IMR-90 (cell line): ENCODE measurements around the gene PKP4. TPM values are rescaled to one million over a fixed set of nuclear protein-coding genes. Genes with fewer than 3 reads are reported as not detected.

Experiments used
- ATAC-seq: fragments of 200-7000 bp; cut with Tn5 transposase; 2 replicates; pipeline ENCODE4 v1.9.1; 2020; ENCODE audit warnings: low read depth, mild to moderate bottlenecking, moderate library complexity
- BruUV-seq: library from RNA; stranded (reverse); fragments of 400-500 nt; replicated peaks from 2 replicates; lab custom pipeline; 2021; lab: Mats Ljungman, UMichigan
- CTCF ChIA-PET: fragments of 300-600 bp; formaldehyde crosslinking; extraction: SDS; loops from one replicate; lab custom pipeline; 2021; ENCODE audit warnings: antibody characterized with exemption; lab: Yijun Ruan, JAX
- POLR2A ChIA-PET: fragments of 300-600 bp; sonication (Branson Sonifier 250); formaldehyde crosslinking; loops from one replicate; lab custom pipeline; 2022; ENCODE audit warnings: antibody characterized with exemption; ENCODE audit not compliant: unreplicated experiment; lab: Charles Lee
- DNase-seq: peaks from one replicate; pipeline ENCODE4 v3.0.0; 2013
- H2AFZ ChIP-seq: replicated peaks from 2 replicates; pipeline ENCODE3; 2013; ENCODE audit warnings: low read length, mild to moderate bottlenecking; ENCODE audit not compliant: poor library complexity
- H2AK5ac ChIP-seq: 2 replicates; pipeline ENCODE4 v1.6.1; 2013; ENCODE audit warnings: low read depth, low read length, inconsistent platforms
- H2AK9ac ChIP-seq: replicated peaks from 2 replicates; pipeline ENCODE3; 2013; ENCODE audit warnings: mild to moderate bottlenecking, low read depth, low read length, moderate library complexity; ENCODE audit not compliant: poor library complexity
- H2BK120ac ChIP-seq: 2 replicates; pipeline ENCODE4 v1.6.1; 2013; ENCODE audit warnings: low read depth, low read length, inconsistent platforms
- H2BK15ac ChIP-seq: 3 replicates; pipeline ENCODE4 v1.6.1; 2013; ENCODE audit warnings: low read depth, low read length, inconsistent platforms
- H2BK20ac ChIP-seq: 2 replicates; pipeline ENCODE4 v1.6.1; 2013; ENCODE audit warnings: low read depth, mild to moderate bottlenecking, inconsistent platforms, low read length, moderate library complexity
- H2BK5ac ChIP-seq: 2 replicates; pipeline ENCODE4 v1.6.1; 2013; ENCODE audit warnings: mild to moderate bottlenecking, low read depth, low read length, inconsistent platforms; ENCODE audit not compliant: poor library complexity, severe bottlenecking
- H3K14ac ChIP-seq: replicated peaks from 2 replicates; pipeline ENCODE4 v1.6.1; 2013; ENCODE audit warnings: low read depth, low read length, inconsistent platforms
- H3K18ac ChIP-seq: 2 replicates; pipeline ENCODE4 v1.6.1; 2013; ENCODE audit warnings: low read depth, low read length, control low read depth
- H3K23ac ChIP-seq: 2 replicates; pipeline ENCODE4 v1.6.1; 2013; ENCODE audit warnings: low read depth, low read length, inconsistent platforms
- H3K27ac ChIP-seq: 2 replicates; pipeline ENCODE4 v1.5.1; 2013; ENCODE audit warnings: mild to moderate bottlenecking, control low read depth, low read length; ENCODE audit not compliant: insufficient read depth
- H3K27me3 ChIP-seq: 2 replicates; pipeline ENCODE4 v1.6.1; 2013; ENCODE audit warnings: low read length; ENCODE audit not compliant: control insufficient read depth, insufficient read depth
- H3K36me3 ChIP-seq: 2 replicates; pipeline ENCODE4 v1.6.1; 2013; ENCODE audit warnings: low read length, mixed read lengths; ENCODE audit not compliant: control insufficient read depth, insufficient read depth
- H3K4ac ChIP-seq: 2 replicates; pipeline ENCODE4 v1.6.1; 2013; ENCODE audit warnings: low read depth, low read length, inconsistent platforms
- H3K4me1 ChIP-seq: 2 replicates; pipeline ENCODE4 v1.6.1; 2013; ENCODE audit warnings: low read length, mixed read lengths; ENCODE audit not compliant: control insufficient read depth, insufficient read depth
- H3K4me2 ChIP-seq: 2 replicates; pipeline ENCODE4 v1.6.1; 2013; ENCODE audit warnings: low read depth, mild to moderate bottlenecking, control low read depth, low read length, moderate library complexity
- H3K4me3 ChIP-seq: 2 replicates; pipeline ENCODE4 v1.5.1; 2013; ENCODE audit warnings: low read depth, mild to moderate bottlenecking, control low read depth, low read length, moderate library complexity; ENCODE audit not compliant: insufficient read depth
- H3K56ac ChIP-seq: 2 replicates; pipeline ENCODE4 v1.6.1; 2013; ENCODE audit warnings: low read length, inconsistent platforms; ENCODE audit not compliant: insufficient read depth; ENCODE audit errors: extremely low read depth
- H3K79me1 ChIP-seq, 2 experiments: 2 replicates each; pipeline ENCODE4 v1.6.1; 2013; ENCODE audit warnings: low read length in 2 of 2, inconsistent platforms in 1 of 2, low read depth in 1 of 2
- H3K9ac ChIP-seq: 2 replicates; pipeline ENCODE4 v1.6.1; 2013; ENCODE audit warnings: low read depth, low read length, control low read depth
- H3K9me1 ChIP-seq: 2 replicates; pipeline ENCODE4 v1.6.1; 2013; ENCODE audit warnings: low read length, inconsistent platforms; ENCODE audit not compliant: insufficient read depth
- H3K9me3 ChIP-seq: 2 replicates; pipeline ENCODE4 v1.6.1; 2013; ENCODE audit warnings: low read length; ENCODE audit not compliant: control insufficient read depth, insufficient read depth
- H4K20me1 ChIP-seq: 2 replicates; pipeline ENCODE4 v1.6.1; 2013; ENCODE audit warnings: low read length, inconsistent platforms; ENCODE audit not compliant: insufficient read depth
- H4K5ac ChIP-seq: 2 replicates; pipeline ENCODE4 v1.6.1; 2013; ENCODE audit warnings: mild to moderate bottlenecking, low read depth, low read length, control low read depth
- H4K8ac ChIP-seq, 2 experiments: 2 replicates each; pipeline ENCODE4 v1.6.1; 2013; ENCODE audit warnings: low read depth in 2 of 2, low read length in 2 of 2, control low read depth in 1 of 2, inconsistent platforms in 1 of 2
- H4K91ac ChIP-seq: 2 replicates; pipeline ENCODE4 v1.6.1; 2013; ENCODE audit warnings: low read depth, low read length, inconsistent platforms; ENCODE audit not compliant: insufficient read depth
- MAFK ChIP-seq: IDR thresholded peaks from 2 replicates; pipeline ENCODE4 v1.6.1; 2012; ENCODE audit warnings: low read depth, low read length, improper control_type of control experiment
- POLR2A ChIP-seq: IDR thresholded peaks from 2 replicates; pipeline ENCODE4 v1.6.1; 2012; ENCODE audit warnings: mild to moderate bottlenecking, low read depth, low read length
- WGBS, 2 experiments: methylation state at CpG; one replicate each; pipeline versions ENCODE4 v1.1.5 to v1.1.7; 2013; ENCODE audit warnings: missing lambda C conversion rate in 2 of 2; ENCODE audit not compliant: insufficient read length in 1 of 2; ENCODE audit errors: extremely low coverage in 2 of 2; 5-methylcytosine and 5-hydroxymethylcytosine counted together
- dilution Hi-C: fragments of 300-500 bp; cut with HindIII; formaldehyde crosslinking; loops from one replicate; pipeline ENCODE4 v1.14.3; 2018; ENCODE audit warnings: low sequenced_read_pairs; ENCODE audit not compliant: unreplicated experiment
- in situ Hi-C: fragments of 300-500 bp; cut with MboI; formaldehyde crosslinking; loops from 3 replicates; pipeline ENCODE4 v1.14.3; 2019; ENCODE audit warnings: low sequenced_read_pairs, inconsistent platforms, mixed read lengths
- intact Hi-C: fragments of 100-400 bp; cut with micrococcal nuclease; formaldehyde crosslinking; loops from 2 replicates; pipeline ENCODE4 v1.10.0; 2022
- polyA plus RNA-seq, 3 experiments: library from polyadenylated mRNA; depleted of rRNA; stranded (reverse); fragments of >200 nt; gene quantifications; 2 replicates each; pipeline ENCODE4 v1.2.3, GENCODE V29; 2012; ENCODE audit warnings: low replicate concordance in 1 of 3
- total RNA-seq: library from RNA; depleted of rRNA; stranded (reverse); fragments of >200 nt; gene quantifications from 2 replicates; pipeline ENCODE4 v1.2.3, GENCODE V29; 2012

PKP4 gene
- total and polyA plus RNA-seq, 2 of the 4 experiments (the other 2 are of a cell fraction): 20.1 to 37.8 TPM

GRCh38 chr2:158578703-158579330 is 122.1 kb downstream of the PKP4 start:
- DNase-seq (no peak), ATAC-seq (no peak)
- in situ Hi-C loops (no loop called here), intact Hi-C loops (no loop called here), dilution Hi-C loops (no loop called here)
- Histone ChIP-seq H2AK5ac (no peak overlapping the region), H3K14ac (no peak overlapping the region), H4K8ac (no peak overlapping the region), H3K9me3 (no peaks in the 10 kb centered on the region), H3K9ac (no peak overlapping the region), H3K4me2 (no peak overlapping the region), H3K36me3 (0 out of 2 replicates have a peak, but pooled peaks cover 3% of the 10 kb centered on the region), H3K9me1 (peaks cover 10% of the 10 kb centered on the region; the same call in 1 of the 2 replicates), H3K4ac (no peak overlapping the region), H2BK20ac (no peak overlapping the region), H2AK9ac (no peak overlapping the region), H3K79me1 (peaks cover 8 to 21% of the 10 kb centered on the region in 2 experiments; a peak in 2 of 4 replicates), H2BK120ac (no peak overlapping the region), H2BK15ac (no peak overlapping the region), H3K4me1 (peaks cover 2% of the 10 kb centered on the region), H4K5ac (no peak overlapping the region), H2AFZ (no peak overlapping the region), H3K23ac (no peak overlapping the region), H2BK5ac (no peak overlapping the region), H4K91ac (no peak overlapping the region), H3K4me3 (no peak overlapping the region), H3K18ac (no peak overlapping the region), H3K56ac (no peak overlapping the region), H3K27ac (no peak overlapping the region), H3K27me3 (no peaks in the 10 kb centered on the region), H4K20me1 (no peaks in the 10 kb centered on the region)
- POLR2A ChIA-PET: no interaction called here
- WGBS, 2 experiments: no CpG with 5 or more reads among the region's 1 CpG
- TF ChIP-seq POLR2A (no peak), MAFK (no peak)
- CTCF ChIA-PET: no interaction called here
- no TSS peak for BruUV-seq
